HCT116 (cell line): ENCODE results near the gene UPF1. TPM values are rescaled to one million over a fixed set of nuclear protein-coding genes. Genes with fewer than 3 reads are reported as not detected.
"Not testable (repeated sequence)": the region's sequence is repeated elsewhere in the genome, so short reads cannot be mapped to it uniquely, and the experiment has no call there.

Source experiments
- ATAC-seq: fragments of 200-7000 bp; cut with Tn5 transposase; 2 replicates; pipeline ENCODE4 v1.9.1; 2020; ENCODE audit warnings: mild to moderate bottlenecking, moderate library complexity
- BruUV-seq: library from RNA; stranded (reverse); fragments of 400-500 nt; replicated peaks from 2 replicates; lab custom pipeline; 2021; lab: Mats Ljungman, UMichigan
- CTCF ChIA-PET: fragments of 300-600 bp; sonication (Branson Sonifier 250); formaldehyde crosslinking; loops from one replicate; lab custom pipeline; 2021; ENCODE audit warnings: antibody characterized with exemption; lab: Charles Lee
- POLR2A ChIA-PET: fragments of 300-600, 350-600 bp; sonication (Branson Sonifier 250); formaldehyde crosslinking; loops from one replicate; lab custom pipeline; 2021; ENCODE audit warnings: antibody characterized with exemption; lab: Charles Lee
- RAD21 ChIA-PET, 2 experiments: fragments of 300-600 bp; sonication (Branson Sonifier 250); formaldehyde crosslinking; loops; one replicate each; lab custom pipeline; 2023; ENCODE audit warnings: low total read pairs in 2 of 2; ENCODE audit not compliant: uncharacterized antibody in 2 of 2, unreplicated experiment in 2 of 2, low non-redundant PET in 1 of 2; lab: Charles Lee
- DNase-seq: peaks from one replicate; pipeline ENCODE4 v3.0.0-alpha.2; 2010; ENCODE audit warnings: low read depth, low spot score
- H2AFZ ChIP-seq: fragments of 200-600 bp; shearing (Covaris generic), sonication (generic); 2 replicates; pipeline ENCODE4 v1.6.1; 2017; ENCODE audit warnings: low read depth, mixed run types, mixed read lengths, antibody characterized with exemption, low read length; ENCODE audit not compliant: poor library complexity, severe bottlenecking
- H3K27ac ChIP-seq: 2 replicates; pipeline ENCODE4 v1.5.1; 2012; ENCODE audit warnings: low read depth, low read length
- H3K27me3 ChIP-seq: fragments of 200-600 bp; sonication (generic); 2 replicates; pipeline ENCODE4 v1.6.1; 2016; ENCODE audit warnings: mixed run types, low read length, mixed read lengths; ENCODE audit not compliant: insufficient read depth
- H3K36me3 ChIP-seq, 2 experiments: fragments of 200-500 bp in 1 of 2; fragments of 200-600 bp in 1 of 2; sonication (Bioruptor generic) in 1 of 2; sonication (generic) in 1 of 2; 2 replicates each; pipeline versions ENCODE4 v1.5.1 to v1.6.1; 2014 to 2016; ENCODE audit warnings: low read length in 2 of 2, inconsistent platforms in 1 of 2, mixed read lengths in 1 of 2, mixed run types in 1 of 2; ENCODE audit not compliant: insufficient read depth in 2 of 2, control insufficient read depth in 1 of 2
- H3K4me1 ChIP-seq, 2 experiments: fragments of 200-600 bp in 1 of 2; sonication (generic) in 1 of 2; 2 replicates each; pipeline versions ENCODE4 v1.5.1 to v1.6.1; 2012 to 2017; ENCODE audit warnings: low read length in 2 of 2, inconsistent platforms in 1 of 2, mild to moderate bottlenecking in 1 of 2, mixed read lengths in 1 of 2, mixed run types in 1 of 2, moderate library complexity in 1 of 2; ENCODE audit not compliant: insufficient read depth in 2 of 2, control insufficient read depth in 1 of 2
- H3K4me2 ChIP-seq: fragments of 200-600 bp; sonication (generic); 2 replicates; pipeline ENCODE4 v1.6.1; 2017; ENCODE audit warnings: mixed run types, low read length, mixed read lengths
- H3K4me3 ChIP-seq, 2 experiments: fragments of 200-600 bp in 1 of 2; sonication (generic) in 1 of 2; replicated peaks in 1 of 2; 2 replicates each; pipeline ENCODE4 v1.5.1; 2011 to 2016; ENCODE audit warnings: low read length in 2 of 2, control low read depth in 1 of 2, low read depth in 1 of 2, mild to moderate bottlenecking in 1 of 2, mixed read lengths in 1 of 2, mixed run types in 1 of 2
- H3K79me2 ChIP-seq: fragments of 200-600 bp; sonication (generic); 2 replicates; pipeline ENCODE4 v1.6.1; 2017; ENCODE audit warnings: mild to moderate bottlenecking, mixed run types, low read length, moderate library complexity, mixed read lengths; ENCODE audit not compliant: insufficient read depth
- H3K9ac ChIP-seq: fragments of 200-600 bp; sonication (generic); 2 replicates; pipeline ENCODE4 v1.6.1; 2016; ENCODE audit warnings: low read length, mixed read lengths
- H3K9me2 ChIP-seq: fragments of 200-600 bp; sonication (generic), shearing (Covaris generic); 2 replicates; pipeline ENCODE4 v1.6.1; 2017; ENCODE audit warnings: mixed run types, mild to moderate bottlenecking, moderate library complexity; ENCODE audit not compliant: insufficient read depth
- H3K9me3 ChIP-seq, 2 experiments: fragments of 200-500 bp in 1 of 2; fragments of 200-600 bp in 1 of 2; sonication (Bioruptor generic) in 1 of 2; sonication (generic) in 1 of 2; 2 replicates each; pipeline ENCODE4 v1.6.1; 2014 to 2017; ENCODE audit warnings: low read length in 2 of 2, mixed read lengths in 2 of 2, inconsistent platforms in 1 of 2, low read depth in 1 of 2, mild to moderate bottlenecking in 1 of 2, mixed run types in 1 of 2, moderate library complexity in 1 of 2; ENCODE audit not compliant: control insufficient read depth in 1 of 2, insufficient read depth in 1 of 2
- H4K20me1 ChIP-seq: fragments of 200-600 bp; sonication (generic), shearing (Covaris generic); 2 replicates; pipeline ENCODE4 v1.6.1; 2017; ENCODE audit warnings: mixed run types, mild to moderate bottlenecking, moderate library complexity; ENCODE audit not compliant: insufficient read depth
- ATF3 ChIP-seq: IDR thresholded peaks from 2 replicates; pipeline ENCODE4 v1.6.1; 2012
- CBX3 ChIP-seq: IDR thresholded peaks from 2 replicates; pipeline ENCODE4 v1.6.1; 2012; ENCODE audit warnings: low read depth
- EZH2 ChIP-seq: fragments of 200-600 bp; sonication (generic); IDR thresholded peaks from 2 replicates; pipeline ENCODE4 v1.6.1; 2017; ENCODE audit warnings: antibody characterized with exemption, mixed run types
- EZH2phosphoT487 ChIP-seq: fragments of 200-600 bp; IDR thresholded peaks from 2 replicates; pipeline ENCODE4 v1.6.1; 2018; ENCODE audit warnings: antibody characterized with exemption, borderline replicate concordance
- FOSL1 ChIP-seq: IDR thresholded peaks from 2 replicates; pipeline ENCODE4 v1.6.1; 2012; ENCODE audit warnings: low read depth
- MAX ChIP-seq: IDR thresholded peaks from 2 replicates; pipeline ENCODE4 v1.6.1; 2012
- POLR2AphosphoS5 ChIP-seq: IDR thresholded peaks from 2 replicates; pipeline ENCODE4 v1.6.1; 2011; ENCODE audit warnings: mild to moderate bottlenecking, low read depth, low read length, moderate library complexity
- RAD21 ChIP-seq: IDR thresholded peaks from 2 replicates; pipeline ENCODE4 v1.6.1; 2012; ENCODE audit warnings: low read depth, mild to moderate bottlenecking
- ZBTB33 ChIP-seq: IDR thresholded peaks from 2 replicates; pipeline ENCODE4 v1.6.1; 2011; ENCODE audit warnings: mild to moderate bottlenecking, low read length, moderate library complexity; ENCODE audit not compliant: insufficient replicate concordance; ENCODE audit errors: extremely low read depth
- ZFX ChIP-seq: fragments of 450-650 bp; IDR thresholded peaks from 2 replicates; pipeline ENCODE4 v1.6.1; 2017
- ZNF274 ChIP-seq: fragments of 200-500 bp; sonication (Bioruptor generic); IDR thresholded peaks from 2 replicates; pipeline ENCODE4 v1.6.1; 2014; ENCODE audit warnings: mild to moderate bottlenecking, low read depth, low read length, inconsistent platforms
- intact Hi-C: fragments of 100-400 bp; cut with micrococcal nuclease; formaldehyde crosslinking; loops from 2 replicates; pipeline ENCODE4 v1.10.0; 2022
- total RNA-seq: library from RNA; stranded (reverse); gene quantifications from one replicate; pipeline ENCODE4 v1.2.1, GENCODE V29; 2021; ENCODE audit not compliant: unreplicated experiment

UPF1 gene
- total RNA-seq, 1 experiment from 2014 or later: 78.5 TPM

GRCh38 chr19:18814063-18814462 is 17.7 kb upstream of the UPF1 start:
- intact Hi-C loops: no loop called here
- no peak for ATAC-seq
- Histone ChIP-seq H3K27ac (no peak overlapping the region), H3K27me3 (no peaks in the 10 kb centered on the region; the same call in 1 of the 2 replicates), H4K20me1 (no peaks in the 10 kb centered on the region), H3K9ac (no peak overlapping the region), H3K36me3 (no peaks in the 10 kb centered on the region), H3K4me3 (no peak overlapping the region), H3K9me3 (no peaks in the 10 kb centered on the region), H2AFZ (no peak overlapping the region), H3K4me1 (no peaks in the 10 kb centered on the region), H3K9me2 (no peaks in the 10 kb centered on the region), H3K4me2 (no peak overlapping the region), H3K79me2 (no peaks in the 10 kb centered on the region)
- no TSS peak for BruUV-seq
- ChIA-PET POLR2A (no interaction called here), RAD21 (no interaction called here), CTCF (no interaction called here)
- TF ChIP-seq ZFX: no peak
- no peak for TF ChIP-seq ATF3
- no peak for TF ChIP-seq POLR2AphosphoS5
- no peak for DNase-seq

- H3K27ac ChIP-seq: no peak overlapping the region
- no peak for DNase-seq
- RAD21 ChIA-PET: no interaction called here
- BruUV-seq: no TSS peak
- POLR2A ChIA-PET: no interaction called here
- H2AFZ ChIP-seq: no peak overlapping the region
- no peaks in the 10 kb centered on the region for H3K79me2 ChIP-seq
- H3K4me3 ChIP-seq: no peak overlapping the region
- intact Hi-C loops: no loop called here
- TF ChIP-seq CBX3 (no peak), ZBTB33 (no peak), ZNF274 (no peak), FOSL1 (no peak), EZH2 (no peak), MAX (no peak), RAD21 (no peak), EZH2phosphoT487 (no peak)
- TF ChIP-seq, all 23 proteins: peak for 0
- H3K9ac ChIP-seq: no peak overlapping the region
- no peaks in the 10 kb centered on the region for H3K4me1 ChIP-seq
- H4K20me1 ChIP-seq: no peaks in the 10 kb centered on the region
- no peak overlapping the region for H3K4me2 ChIP-seq
- no peaks in the 10 kb centered on the region; the same call in 1 of the 2 replicates for H3K27me3 ChIP-seq
- no peaks in the 10 kb centered on the region for H3K36me3 ChIP-seq
- CTCF ChIA-PET: no interaction called here
- H3K9me3 ChIP-seq: no peaks in the 10 kb centered on the region
- ATAC-seq: no peak
- no peaks in the 10 kb centered on the region for H3K9me2 ChIP-seq
These were observed 16.1 kb upstream of the UPF1 start for GRCh38 chr19:18815673-18816072.

GRCh38 chr19:18816645-18817044 is 15.1 kb upstream of the UPF1 start:
- ATAC-seq, RAD21 ChIA-PET, H3K9me3 ChIP-seq, intact Hi-C loops, H3K79me2 ChIP-seq, H2AFZ ChIP-seq, DNase-seq, H3K9me2 ChIP-seq, CTCF ChIA-PET, H3K36me3 ChIP-seq, H3K4me3 ChIP-seq, POLR2A ChIA-PET, H3K27ac ChIP-seq, H4K20me1 ChIP-seq, H3K9ac ChIP-seq, H3K27me3 ChIP-seq, BruUV-seq, H3K4me2 ChIP-seq, H3K4me1 ChIP-seq: not testable (repeated sequence)
